SK-N-SH treated with all-trans-retinoic acid at 6 μM for 48 hours (cell line): ENCODE results near the gene RCBTB1.
"Not testable (repeated sequence)": the region's sequence is repeated elsewhere in the genome, so short reads cannot be mapped to it uniquely, and the experiment has no call there.

Experiments
- ATAC-seq: fragments of 200-7000 bp; cut with Tn5 transposase; 3 replicates; pipeline ENCODE4 v1.9.1; 2020; ENCODE audit warnings: mild to moderate bottlenecking, moderate library complexity
- ARNTL ChIP-seq: fragments of 450-650 bp; formaldehyde crosslinking; IDR thresholded peaks from 2 replicates; pipeline ENCODE4 v1.5.0; 2020; ENCODE audit warnings: low read depth, mild to moderate bottlenecking, moderate library complexity, borderline replicate concordance
- BACH2 ChIP-seq: fragments of 250-450 bp; sonication (Bioruptor Pico); IDR thresholded peaks from 2 replicates; pipeline ENCODE4 v1.9.0; 2021; ENCODE audit warnings: mild to moderate bottlenecking, borderline replicate concordance
- CSDC2 ChIP-seq: fragments of 250-450 bp; sonication (Bioruptor Pico); IDR thresholded peaks from 2 replicates; pipeline ENCODE4 v1.5.0; 2020; ENCODE audit warnings: mild to moderate bottlenecking, moderate library complexity
- CSRNP3 ChIP-seq: fragments of 250-450 bp; sonication (Bioruptor Pico); IDR thresholded peaks from 2 replicates; pipeline ENCODE4 v1.5.1; 2021; ENCODE audit warnings: mild to moderate bottlenecking, moderate library complexity
- ESRRG ChIP-seq: fragments of 250-450 bp; sonication (Bioruptor Pico); IDR thresholded peaks from 2 replicates; pipeline ENCODE4 v1.6.1; 2021; ENCODE audit warnings: mild to moderate bottlenecking
- GLIS3 ChIP-seq: fragments of 250-450 bp; sonication (Bioruptor Pico); IDR thresholded peaks from 2 replicates; pipeline ENCODE4 v1.5.0; 2020; ENCODE audit warnings: mild to moderate bottlenecking, moderate library complexity
- ISL1 ChIP-seq: fragments of 250-450 bp; sonication (Bioruptor Pico); IDR thresholded peaks from 2 replicates; pipeline ENCODE4 v2.1.2; 2022; ENCODE audit warnings: mild to moderate bottlenecking, moderate library complexity
- OSR1 ChIP-seq: fragments of 250-450 bp; sonication (Bioruptor Pico); IDR thresholded peaks from 2 replicates; pipeline ENCODE4 v1.8.0; 2022; ENCODE audit warnings: moderate library complexity, mild to moderate bottlenecking, inconsistent platforms
- PATZ1 ChIP-seq: fragments of 250-450 bp; sonication (Bioruptor Pico); IDR thresholded peaks from 2 replicates; pipeline ENCODE4 v1.8.0; 2020; ENCODE audit warnings: mild to moderate bottlenecking, moderate library complexity, borderline replicate concordance
- PPARA ChIP-seq: fragments of 250-450 bp; sonication (Bioruptor Pico); IDR thresholded peaks from 2 replicates; pipeline ENCODE4 v1.5.0; 2020; ENCODE audit warnings: mild to moderate bottlenecking, borderline replicate concordance
- SNAI2 ChIP-seq: fragments of 250-450 bp; sonication (Bioruptor Pico); IDR thresholded peaks from 2 replicates; pipeline ENCODE4 v1.5.0; 2020; ENCODE audit warnings: mild to moderate bottlenecking, moderate library complexity
- TCF4 ChIP-seq: fragments of 250-450 bp; sonication (Bioruptor Pico); IDR thresholded peaks from 2 replicates; pipeline ENCODE4 v1.8.0; 2021; ENCODE audit warnings: mild to moderate bottlenecking, moderate library complexity, borderline replicate concordance
- TOX ChIP-seq: fragments of 250-450 bp; sonication (Bioruptor Pico); IDR thresholded peaks from 2 replicates; pipeline ENCODE4 v1.8.0; 2021; ENCODE audit warnings: mild to moderate bottlenecking, moderate library complexity, borderline replicate concordance
- ZFP3 ChIP-seq: fragments of 250-450 bp; sonication (Bioruptor Pico); IDR thresholded peaks from 2 replicates; pipeline ENCODE4 v1.5.0; 2020; ENCODE audit warnings: mild to moderate bottlenecking, moderate library complexity
- ZFP30 ChIP-seq: fragments of 450-650 bp; formaldehyde crosslinking; IDR thresholded peaks from 2 replicates; pipeline ENCODE4 v1.5.0; 2022; ENCODE audit warnings: mild to moderate bottlenecking, moderate library complexity
- ZNF565 ChIP-seq: fragments of 450-650 bp; formaldehyde crosslinking; conservative IDR thresholded peaks from 2 replicates; pipeline ENCODE4 v1.5.0; 2020; ENCODE audit warnings: low read depth, mild to moderate bottlenecking, moderate library complexity
- ZNF70 ChIP-seq: fragments of 450-650 bp; formaldehyde crosslinking; IDR thresholded peaks from 2 replicates; pipeline ENCODE4 v1.5.0; 2020; ENCODE audit warnings: mild to moderate bottlenecking, moderate library complexity
- ZNF8 ChIP-seq: fragments of 450-650 bp; formaldehyde crosslinking; IDR thresholded peaks from 2 replicates; pipeline ENCODE4 v1.5.0; 2020; ENCODE audit warnings: mild to moderate bottlenecking, moderate library complexity
- TF ChIP-seq, protein P1 (sequence below): fragments of 250-450 bp; sonication (Bioruptor Pico); IDR thresholded peaks from 2 replicates; pipeline ENCODE4 v1.5.1; 2020; ENCODE audit warnings: low read depth, mild to moderate bottlenecking, moderate library complexity

RCBTB1 gene

DNA sequence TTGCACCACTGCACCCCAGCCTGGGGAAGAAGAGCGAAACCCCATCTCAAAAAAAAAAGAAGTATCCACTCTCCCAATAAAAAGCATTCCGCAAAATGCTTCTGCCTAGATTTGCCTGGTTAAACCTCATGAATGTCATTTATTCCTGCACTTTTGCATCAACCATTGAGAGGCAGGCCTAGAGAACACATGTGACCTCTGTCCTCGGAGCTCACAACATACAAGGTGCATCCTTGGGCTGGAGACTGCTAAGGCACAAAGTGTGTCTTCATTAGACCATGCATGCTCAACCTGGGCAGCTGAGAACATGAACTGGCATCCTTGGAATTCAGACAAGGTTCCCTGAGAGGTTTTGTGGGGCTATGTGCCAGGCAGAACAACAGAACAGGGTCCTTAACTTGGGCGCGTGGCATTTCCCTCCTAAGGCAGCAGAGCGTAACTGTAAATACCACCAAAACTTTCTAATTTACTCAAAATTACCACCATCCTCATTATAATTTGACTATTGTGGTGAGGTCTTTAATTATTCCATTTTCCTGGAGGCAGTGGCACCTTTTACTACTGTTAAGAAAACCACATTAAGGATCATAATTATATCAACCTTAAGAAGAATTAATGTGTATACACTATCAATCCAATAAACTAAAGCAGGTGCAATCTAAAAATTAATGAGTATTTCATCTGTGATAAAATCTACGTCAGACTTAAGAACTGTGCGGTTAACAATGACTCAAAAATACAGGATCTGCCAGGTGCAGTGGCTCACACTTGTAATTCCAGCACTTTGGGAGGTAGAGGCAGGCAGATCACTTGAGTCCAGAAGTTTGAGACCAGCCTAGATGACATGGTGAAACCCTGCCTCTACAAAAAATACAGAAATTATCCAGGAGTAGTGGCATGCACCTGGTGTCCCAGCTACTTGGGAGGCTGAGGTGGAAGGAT is 13.8 kb downstream of the RCBTB1 start (continued):
- TF ChIP-seq TCF4 (CRISPR knock-in tag): no peak
- TF ChIP-seq SNAI2 (CRISPR knock-in tag): no peak
- TF ChIP-seq, protein P1, sequence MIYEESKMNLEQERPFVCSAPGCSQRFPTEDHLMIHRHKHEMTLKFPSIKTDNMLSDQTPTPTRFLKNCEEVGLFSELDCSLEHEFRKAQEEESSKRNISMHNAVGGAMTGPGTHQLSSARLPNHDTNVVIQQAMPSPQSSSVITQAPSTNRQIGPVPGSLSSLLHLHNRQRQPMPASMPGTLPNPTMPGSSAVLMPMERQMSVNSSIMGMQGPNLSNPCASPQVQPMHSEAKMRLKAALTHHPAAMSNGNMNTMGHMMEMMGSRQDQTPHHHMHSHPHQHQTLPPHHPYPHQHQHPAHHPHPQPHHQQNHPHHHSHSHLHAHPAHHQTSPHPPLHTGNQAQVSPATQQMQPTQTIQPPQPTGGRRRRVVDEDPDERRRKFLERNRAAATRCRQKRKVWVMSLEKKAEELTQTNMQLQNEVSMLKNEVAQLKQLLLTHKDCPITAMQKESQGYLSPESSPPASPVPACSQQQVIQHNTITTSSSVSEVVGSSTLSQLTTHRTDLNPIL (CRISPR knock-in tag): no peak

- TF ChIP-seq SNAI2 (CRISPR knock-in tag) (no peak), CSDC2 (CRISPR knock-in tag) (no peak), TOX (CRISPR knock-in tag) (no peak), BACH2 (no peak), ZFP30 (CRISPR knock-in tag) (no peak), ARNTL (no peak), ZNF70 (CRISPR knock-in tag) (no peak), OSR1 (CRISPR knock-in tag) (no peak), ISL1 (no peak), CSRNP3 (CRISPR knock-in tag) (no peak), ESRRG (CRISPR knock-in tag) (no peak), TCF4 (CRISPR knock-in tag) (no peak), ZNF565 (CRISPR knock-in tag) (no peak), ZFP3 (no peak), ZNF8 (CRISPR knock-in tag) (no peak)
- TF ChIP-seq, protein P1 (CRISPR knock-in tag): no peak
- TF ChIP-seq, all 23 proteins: peak for 0
- no peak for ATAC-seq
Measured at GRCh38 chr13:49569993-49570689, 15.2 kb downstream of the RCBTB1 start.

DNA sequence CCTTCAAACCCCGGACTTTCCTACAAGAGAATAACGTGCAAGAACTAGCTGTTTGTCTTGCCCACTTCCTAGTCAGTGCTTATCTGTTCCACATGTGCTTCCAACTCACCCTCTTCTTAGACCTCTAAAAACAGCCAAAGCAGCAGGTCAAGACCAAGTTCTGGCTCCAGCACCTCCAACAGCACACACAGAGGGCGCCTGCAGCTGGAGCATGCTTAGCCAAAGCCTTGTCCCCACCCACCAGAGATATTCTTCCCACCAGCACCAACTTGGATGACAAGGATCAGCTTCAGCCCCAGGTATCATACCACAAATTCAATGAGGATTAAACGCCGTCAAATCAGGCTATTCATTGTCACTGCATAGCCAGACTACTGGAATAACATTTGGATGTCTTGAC is 17.9 kb downstream of the RCBTB1 start:
- no peak for TF ChIP-seq TOX (CRISPR knock-in tag)
- TF ChIP-seq ARNTL: no peak
- TF ChIP-seq PATZ1: no peak
- ATAC-seq: no peak

DNA sequence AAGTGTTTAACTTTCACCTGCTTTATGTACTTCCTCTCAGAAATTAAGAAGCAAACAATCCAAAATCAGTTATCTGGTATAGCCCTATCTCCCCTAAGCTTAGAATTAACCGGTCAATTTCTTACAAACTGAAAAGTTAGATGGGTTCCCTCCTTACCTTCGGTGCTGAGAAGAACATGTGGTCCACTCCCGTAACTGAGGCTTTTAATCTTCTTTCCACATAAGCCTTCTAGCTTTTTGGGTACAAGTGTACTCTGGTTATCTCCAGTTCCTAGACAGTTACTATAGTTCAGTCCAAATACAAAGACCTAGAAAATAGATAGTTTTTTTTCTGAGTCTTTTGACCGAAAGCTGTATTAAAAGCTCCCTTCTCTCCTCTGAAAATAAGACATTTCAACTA is 18.9 kb downstream of the RCBTB1 start:
- no peak for TF ChIP-seq CSRNP3 (CRISPR knock-in tag)
- TF ChIP-seq PATZ1: no peak
- TF ChIP-seq ZNF565 (CRISPR knock-in tag): no peak
- TF ChIP-seq ZFP30 (CRISPR knock-in tag): no peak
- TF ChIP-seq TCF4 (CRISPR knock-in tag): no peak
- TF ChIP-seq TOX (CRISPR knock-in tag): no peak
- TF ChIP-seq PPARA: no peak
- no peak for TF ChIP-seq GLIS3 (CRISPR knock-in tag)
- no peak for TF ChIP-seq CSDC2 (CRISPR knock-in tag)
- TF ChIP-seq ZFP3: no peak
- no peak for TF ChIP-seq OSR1 (CRISPR knock-in tag)
- no peak for ATAC-seq

DNA sequence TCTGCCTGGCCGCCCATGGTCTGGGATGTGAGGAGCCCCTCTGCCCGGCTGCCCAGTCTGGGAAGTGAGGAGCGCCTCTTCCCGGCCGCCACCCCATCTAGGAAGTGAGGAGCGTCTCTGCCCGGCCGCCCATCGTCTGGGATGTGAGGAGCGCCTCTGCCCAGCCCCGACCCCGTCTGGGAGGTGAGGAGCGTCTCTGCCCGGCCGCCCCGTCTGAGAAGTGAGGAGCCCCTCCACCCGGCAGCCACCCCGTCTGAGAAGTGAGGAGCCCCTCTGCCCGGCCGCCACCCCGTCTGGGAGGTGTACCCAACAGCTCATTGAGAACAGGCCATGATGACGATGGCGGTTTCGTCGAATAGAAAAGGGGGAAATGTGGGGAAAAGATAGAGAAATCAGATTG is 19.9 kb downstream of the RCBTB1 start:
- not testable (repeated sequence) for ATAC-seq
